OCI-LY7 (cell line): ENCODE measurements around the gene UBE2J2.

ENCODE experiments used
- CTCF ChIP-seq: fragments of 200-600 bp; sonication (generic); conservative IDR thresholded peaks from 2 replicates; pipeline ENCODE4 v1.5.1; 2014; ENCODE audit warnings: mild to moderate bottlenecking, antibody characterized with exemption, low read length, moderate library complexity, mixed read lengths
- EZH2phosphoT487 ChIP-seq: fragments of 200-600 bp; sonication (generic); IDR thresholded peaks from 2 replicates; pipeline ENCODE4 v1.6.1; 2018; ENCODE audit warnings: low read depth, borderline replicate concordance, mild to moderate bottlenecking, mixed run types, antibody characterized with exemption, low read length, moderate library complexity, mixed read lengths

DNA sequence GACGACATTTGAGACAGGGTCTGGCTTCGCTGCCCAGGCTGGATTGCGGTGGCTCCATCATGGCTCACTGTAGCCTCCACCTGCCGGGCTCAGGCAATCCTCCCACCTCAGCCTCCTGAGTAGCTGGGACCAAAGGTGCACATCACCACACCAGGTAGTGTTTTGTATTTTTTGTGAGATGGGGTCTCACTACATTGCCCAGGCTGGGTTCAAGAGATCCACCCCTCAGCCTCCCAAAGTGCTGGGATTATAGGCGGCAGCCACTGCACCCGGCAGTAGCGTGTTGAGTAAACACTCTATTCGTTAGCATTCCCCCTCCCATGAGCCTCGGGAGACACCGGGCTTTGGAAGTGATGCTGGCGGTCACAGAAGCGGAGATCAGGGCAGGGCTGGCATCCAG lies 20.3 kb downstream of the UBE2J2 start:
- TF ChIP-seq CTCF, result no peak
- no peak for TF ChIP-seq EZH2phosphoT487
